H9 (cell line): ENCODE measurements around the gene TWSG1. TPM values are rescaled to one million over a fixed set of nuclear protein-coding genes. Genes with fewer than 3 reads are reported as not detected.
A peak's percentile ranks its signal among the peaks of the same experiment; 100 is the strongest.

Source experiments
- DNase-seq: peaks from one replicate; pipeline ENCODE4 v3.0.0-alpha.2; 2017
- H2AFZ ChIP-seq: one replicate; pipeline ENCODE4 v1.6.1; 2013; ENCODE audit warnings: mild to moderate bottlenecking, low read length, control low read depth, moderate library complexity
- H2AK5ac ChIP-seq: 2 replicates; pipeline ENCODE4 v1.6.1; 2013; ENCODE audit warnings: low read length, control low read depth, mixed read lengths; ENCODE audit not compliant: insufficient read length
- H2BK120ac ChIP-seq: one replicate; pipeline ENCODE4 v1.6.1; 2013; ENCODE audit warnings: low read depth, mild to moderate bottlenecking, low read length, control low read depth, inconsistent platforms; ENCODE audit not compliant: poor library complexity, severe bottlenecking
- H2BK12ac ChIP-seq: 2 replicates; pipeline ENCODE4 v1.6.1; 2013; ENCODE audit warnings: low read length, control low read depth, mixed read lengths, low read depth; ENCODE audit not compliant: insufficient read length
- H2BK15ac ChIP-seq: 2 replicates; pipeline ENCODE4 v1.6.1; 2013; ENCODE audit warnings: low read depth, low read length, control low read depth
- H2BK20ac ChIP-seq: one replicate; pipeline ENCODE4 v1.6.1; 2013; ENCODE audit warnings: low read depth, mild to moderate bottlenecking, low read length, control low read depth, inconsistent platforms; ENCODE audit not compliant: poor library complexity, severe bottlenecking
- H2BK5ac ChIP-seq: 2 replicates; pipeline ENCODE4 v1.6.1; 2013; ENCODE audit warnings: low read length, control low read depth, mixed read lengths; ENCODE audit not compliant: insufficient read length
- H3K14ac ChIP-seq: 2 replicates; pipeline ENCODE4 v1.6.1; 2013; ENCODE audit warnings: low read length, control low read depth; ENCODE audit not compliant: insufficient read depth
- H3K18ac ChIP-seq: 2 replicates; pipeline ENCODE4 v1.6.1; 2013; ENCODE audit warnings: low read depth, mild to moderate bottlenecking, mixed read lengths, low read length, control low read depth; ENCODE audit not compliant: insufficient read length
- H3K23ac ChIP-seq: 2 replicates; pipeline ENCODE4 v1.6.1; 2013; ENCODE audit warnings: low read length, control low read depth, mixed read lengths, low read depth; ENCODE audit not compliant: insufficient read length
- H3K23me2 ChIP-seq: 2 replicates; pipeline ENCODE4 v1.6.1; 2013; ENCODE audit warnings: low read depth, mild to moderate bottlenecking, mixed read lengths, low read length, control low read depth; ENCODE audit not compliant: insufficient read length, poor library complexity, severe bottlenecking
- H3K27ac ChIP-seq: 2 replicates; pipeline ENCODE4 v1.5.1; 2013; ENCODE audit warnings: low read length, control low read depth, mixed read lengths, low read depth; ENCODE audit not compliant: insufficient read length
- H3K27me3 ChIP-seq: 2 replicates; pipeline ENCODE4 v1.6.1; 2013; ENCODE audit warnings: low read length, control low read depth, inconsistent platforms; ENCODE audit not compliant: insufficient read depth
- H3K4ac ChIP-seq: 2 replicates; pipeline ENCODE4 v1.6.1; 2013; ENCODE audit warnings: low read depth, mild to moderate bottlenecking, control low read depth, inconsistent platforms, low read length, moderate library complexity
- H3K4me1 ChIP-seq: 2 replicates; pipeline ENCODE4 v1.6.1; 2013; ENCODE audit warnings: low read length, control low read depth, inconsistent platforms; ENCODE audit not compliant: insufficient read depth
- H3K4me2 ChIP-seq: 2 replicates; pipeline ENCODE4 v1.6.1; 2013; ENCODE audit warnings: low read length, control low read depth, mixed read lengths; ENCODE audit not compliant: insufficient read length, insufficient read depth
- H3K56ac ChIP-seq: 2 replicates; pipeline ENCODE4 v1.6.1; 2013; ENCODE audit warnings: low read depth, mild to moderate bottlenecking, mixed read lengths, low read length, control low read depth; ENCODE audit not compliant: insufficient read length
- H3K79me1 ChIP-seq: 2 replicates; pipeline ENCODE4 v1.6.1; 2013; ENCODE audit warnings: low read depth, mild to moderate bottlenecking, moderate library complexity, low read length, control low read depth, inconsistent platforms; ENCODE audit not compliant: insufficient read depth, poor library complexity, severe bottlenecking
- H3K79me2 ChIP-seq: 2 replicates; pipeline ENCODE4 v1.6.1; 2013; ENCODE audit warnings: low read length, control low read depth, inconsistent platforms; ENCODE audit not compliant: insufficient read depth
- H3K9ac ChIP-seq: 2 replicates; pipeline ENCODE4 v1.6.1; 2013; ENCODE audit warnings: low read length, control low read depth, mixed read lengths; ENCODE audit not compliant: insufficient read length; ENCODE audit errors: extremely low read depth
- H3K9me3 ChIP-seq: one replicate; pipeline ENCODE4 v1.6.1; 2013; ENCODE audit warnings: low read depth, low read length, inconsistent platforms; ENCODE audit not compliant: control insufficient read depth
- H3T11ph ChIP-seq: one replicate; pipeline ENCODE4 v1.6.1; 2013; ENCODE audit warnings: mild to moderate bottlenecking, low read length, control low read depth, inconsistent platforms
- H4K20me1 ChIP-seq: one replicate; pipeline ENCODE4 v1.6.1; 2013; ENCODE audit not compliant: control insufficient read depth, insufficient read length, insufficient read depth
- H4K5ac ChIP-seq: 2 replicates; pipeline ENCODE4 v1.6.1; 2013; ENCODE audit warnings: low read depth, mild to moderate bottlenecking, mixed read lengths, low read length, control low read depth; ENCODE audit not compliant: insufficient read length
- H4K8ac ChIP-seq: replicated peaks from 2 replicates; pipeline ENCODE4 v1.6.1; 2013; ENCODE audit warnings: low read length, control low read depth, mixed read lengths, low read depth; ENCODE audit not compliant: insufficient read length
- H4K91ac ChIP-seq: 2 replicates; pipeline ENCODE4 v1.6.1; 2013; ENCODE audit warnings: low read depth, mild to moderate bottlenecking, moderate library complexity, mixed read lengths, low read length, control low read depth; ENCODE audit not compliant: insufficient read length
- H3K27ac Mint-ChIP-seq, 3 experiments: 2 replicates in 2 of 3; 3 replicates in 1 of 3; pipeline ENCODE4 v1.8.0; 2020 to 2021; ENCODE audit warnings: mixed read lengths in 3 of 3, mild to moderate bottlenecking in 1 of 3, moderate library complexity in 1 of 3
- H3K27me3 Mint-ChIP-seq: 2 replicates; pipeline ENCODE4 v1.8.0; 2021; ENCODE audit warnings: low read depth, mild to moderate bottlenecking, moderate library complexity, mixed read lengths
- H3K36me3 Mint-ChIP-seq, 3 experiments: 2 replicates in 2 of 3; 3 replicates in 1 of 3; pipeline ENCODE4 v1.8.0; 2020 to 2021; ENCODE audit warnings: low read depth in 3 of 3, mixed read lengths in 3 of 3; ENCODE audit not compliant: insufficient read depth in 1 of 3
- H3K4me1 Mint-ChIP-seq, 2 experiments: 2 replicates each; pipeline ENCODE4 v1.8.0; 2020; ENCODE audit warnings: mixed read lengths in 2 of 2
- H3K4me3 Mint-ChIP-seq, 2 experiments: 2 replicates in 1 of 2; 3 replicates in 1 of 2; pipeline ENCODE4 v1.8.0; 2020 to 2021; ENCODE audit warnings: mild to moderate bottlenecking in 2 of 2, mixed read lengths in 2 of 2, moderate library complexity in 1 of 2
- H3K9me3 Mint-ChIP-seq, 2 experiments: 2 replicates in 1 of 2; 3 replicates in 1 of 2; pipeline ENCODE4 v1.8.0; 2020; ENCODE audit warnings: mild to moderate bottlenecking in 2 of 2, mixed read lengths in 2 of 2, moderate library complexity in 1 of 2
- CTCF ChIP-seq: fragments of 200-600 bp; sonication (generic); conservative IDR thresholded peaks from 3 replicates; pipeline ENCODE4 v1.8.0; 2021; ENCODE audit warnings: antibody characterized with exemption, mild to moderate bottlenecking
- WGBS: extraction: QIAGEN DNeasy Blood & Tissue Kit; methylation state at CpG from one replicate; pipeline ENCODE4 v1.1.7; 2013; ENCODE audit warnings: missing lambda C conversion rate, low lambda C conversion rate, mixed read lengths; ENCODE audit not compliant: insufficient read length; ENCODE audit errors: extremely low coverage; 5-methylcytosine and 5-hydroxymethylcytosine counted together
- total RNA-seq: library from RNA; stranded (reverse); gene quantifications from 2 replicates; pipeline ENCODE4 v1.2.1, GENCODE V29; 2021

Gene TWSG1
- total RNA-seq, 1 experiment from 2014 or later, result 25.7 TPM

DNA sequence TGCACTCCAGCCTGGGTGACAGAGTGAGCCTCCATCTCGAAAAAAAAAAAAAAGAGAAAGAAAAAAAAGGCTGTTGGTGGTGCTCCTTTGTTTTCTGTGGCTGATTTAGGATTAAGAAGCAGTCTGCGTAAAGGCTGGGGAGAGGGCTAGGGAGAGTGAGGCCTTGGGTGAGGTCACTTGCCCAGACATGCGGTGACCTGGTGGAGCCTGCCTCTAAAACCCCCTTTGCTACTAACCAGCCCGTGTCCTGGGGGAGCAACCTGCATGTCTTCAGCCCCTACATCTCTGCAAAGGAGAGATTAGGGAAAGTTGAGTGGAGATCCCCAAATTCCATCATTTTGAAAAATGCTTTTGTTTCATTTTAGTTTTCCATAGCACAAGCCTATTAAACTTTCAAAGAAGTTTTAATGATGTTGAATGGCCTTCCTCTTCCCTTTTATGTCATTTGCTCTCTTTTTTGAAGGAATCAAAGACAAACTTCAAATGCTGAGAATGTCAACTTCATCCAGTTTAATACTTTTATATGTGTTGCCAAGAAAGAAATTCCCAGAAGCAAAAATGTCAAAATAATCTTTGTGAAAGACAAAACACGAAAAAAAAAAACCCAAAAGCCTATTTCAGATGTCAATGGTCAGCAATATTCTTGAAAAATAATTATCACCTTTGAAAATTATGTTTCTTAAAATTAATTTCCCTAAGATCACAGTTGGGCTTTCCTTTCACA lies 101.8 kb downstream of the TWSG1 start:
- no peak overlapping the region for H3K23ac ChIP-seq
- peaks cover 0 to 6% (median 1%) of the 10 kb centered on the region in 3 experiments; a peak in 2 of 7 replicates for H3K36me3 Mint-ChIP-seq
- peaks cover 3% of the 10 kb centered on the region; the same call in 1 of the 2 replicates for H3K4me1 ChIP-seq
- H3K27ac Mint-ChIP-seq, result peak overlapping the region in 2 of 3 experiments; percentile 74 to 85; a peak in 4 of 7 replicates
- no peaks in the 10 kb centered on the region for H3K27me3 ChIP-seq
- no peak overlapping the region for H4K5ac ChIP-seq
- peak overlapping the region; percentile 59 for H2AFZ ChIP-seq
- no peak overlapping the region for H4K91ac ChIP-seq
- H3K27ac ChIP-seq, result no peak overlapping the region
- no peak overlapping the region for H3K9ac ChIP-seq
- no peaks in the 10 kb centered on the region for H3K79me2 ChIP-seq
- H3K18ac ChIP-seq, result no peak overlapping the region
- WGBS, result no CpG with 5 or more reads among the region's 5 CpGs
- H2BK12ac ChIP-seq, result no peak overlapping the region
- no peak overlapping the region for H2BK5ac ChIP-seq
- peaks cover 3 to 4% of the 10 kb centered on the region in 2 experiments; a peak in 2 of 5 replicates for H3K9me3 Mint-ChIP-seq
- no peak overlapping the region; the same call in 1 of the 2 replicates for H3K4ac ChIP-seq
- no peaks in the 10 kb centered on the region for H4K20me1 ChIP-seq
- no peak for TF ChIP-seq CTCF
- H3K56ac ChIP-seq, result no peak overlapping the region
- no peak overlapping the region for H2BK20ac ChIP-seq
- H2BK120ac ChIP-seq, result peak overlapping the region; percentile 19
- 0 out of 2 replicates have a peak overlapping the region, but pooled peaks have one; percentile 56 for H3K14ac ChIP-seq
- no peaks in the 10 kb centered on the region for H3K79me1 ChIP-seq
- no peak for DNase-seq
- no peak overlapping the region for H4K8ac ChIP-seq
- H3K27me3 Mint-ChIP-seq, result peaks cover 2% of the 10 kb centered on the region; the same call in 1 of the 2 replicates
- no peak overlapping the region for H3T11ph ChIP-seq
- no peaks in the 10 kb centered on the region for H3K23me2 ChIP-seq
- no peak overlapping the region for H2AK5ac ChIP-seq
- no peak overlapping the region for H2BK15ac ChIP-seq
- no peak overlapping the region for H3K4me2 ChIP-seq
- no peak overlapping the region for H3K4me3 Mint-ChIP-seq
- no peaks in the 10 kb centered on the region for H3K9me3 ChIP-seq
- peaks cover 22 to 29% of the 10 kb centered on the region in 2 experiments for H3K4me1 Mint-ChIP-seq
